ENCODE results near the gene DNAJC16. TPM values are rescaled to one million over a fixed set of nuclear protein-coding genes. Genes with fewer than 3 reads are reported as not detected.

Gene DNAJC16
- total RNA-seq, 2 experiments from 2014 or later = 9.1 to 16.8 TPM

GRCh38 chr1:15595809-15596617 is 69.4 kb downstream of the DNAJC16 start:
- no peak overlapping the region for H3K4me3 ChIP-seq (ENCODE audit: low read depth, low read length, poor library complexity, severe bottlenecking)
- no peak overlapping the region for H3K27ac ChIP-seq (ENCODE audit: low read depth, low read length, poor library complexity, severe bottlenecking)
- H2AFZ ChIP-seq (ENCODE audit: low read length) = no peak overlapping the region
- no peaks in the 10 kb centered on the region for H3K9me2 ChIP-seq (ENCODE audit: insufficient read depth, low read length)
- no peak for DNase-seq (ENCODE audit: low spot score)
- CTCF ChIA-PET (ENCODE audit: unreplicated experiment) = no interaction called here
- intact Hi-C loops (cut with micrococcal nuclease; ENCODE audit: unreplicated experiment) = loop anchor here (1.0 kb wide), 1 partner anchor 145 kb away; no protein-coding TSS in a partner anchor
- no peak for TF ChIP-seq CTCF (conservative IDR thresholded peaks at IDR 0.05; ENCODE audit: low read length)
- no peak for TF ChIP-seq EZH2phosphoT487 (IDR thresholded peaks at IDR 0.05; ENCODE audit: borderline replicate concordance, low read depth, low read length)
- no peaks in the 10 kb centered on the region for H3K36me3 ChIP-seq (ENCODE audit: insufficient read depth, low read length)
- BruUV-seq (replicated peaks) = no TSS peak
- no peak overlapping the region for H3K4me2 ChIP-seq (ENCODE audit: low read length)
- POLR2A ChIA-PET = interaction anchor here (0.6 to 0.7 kb wide), 4 partner anchors 22 to 219 kb away, joined by 3 to 4 read pairs (median 4); no protein-coding TSS in a partner anchor
- H4K20me1 ChIP-seq (ENCODE audit: insufficient read depth, low read length) = no peaks in the 10 kb centered on the region
- no peaks in the 10 kb centered on the region for H3K79me2 ChIP-seq (ENCODE audit: insufficient read depth, low read depth, low read length)
- no peaks in the 10 kb centered on the region for H3K9me3 ChIP-seq (ENCODE audit: low read length)
- H3K4me1 ChIP-seq (ENCODE audit: insufficient read depth, low read length, poor library complexity, severe bottlenecking) = no peaks in the 10 kb centered on the region

- TF ChIP-seq EZH2phosphoT487 (IDR thresholded peaks at IDR 0.05; ENCODE audit: borderline replicate concordance, low read depth, low read length) (no peak), CTCF (conservative IDR thresholded peaks at IDR 0.05; ENCODE audit: low read length) (no peak)
- H3K9me2 ChIP-seq (ENCODE audit: insufficient read depth, low read length) = no peaks in the 10 kb centered on the region
- no peak overlapping the region for H2AFZ ChIP-seq (ENCODE audit: low read length)
- no peak overlapping the region for H3K4me3 ChIP-seq (ENCODE audit: low read depth, low read length, poor library complexity, severe bottlenecking)
- CTCF ChIA-PET (ENCODE audit: unreplicated experiment) = interaction anchor here (0.6 kb wide), 1 partner anchor 26 kb away, joined by 3 read pairs; no protein-coding TSS in a partner anchor
- no peak for DNase-seq (ENCODE audit: low spot score)
- intact Hi-C loops (cut with micrococcal nuclease; ENCODE audit: unreplicated experiment) = no loop called here
- no peaks in the 10 kb centered on the region for H3K79me2 ChIP-seq (ENCODE audit: insufficient read depth, low read depth, low read length)
- H3K27ac ChIP-seq (ENCODE audit: low read depth, low read length, poor library complexity, severe bottlenecking) = no peak overlapping the region
- BruUV-seq (replicated peaks) = no TSS peak
- H3K9me3 ChIP-seq (ENCODE audit: low read length) = no peaks in the 10 kb centered on the region
- H3K4me2 ChIP-seq (ENCODE audit: low read length) = no peak overlapping the region
- H3K4me1 ChIP-seq (ENCODE audit: insufficient read depth, low read length, poor library complexity, severe bottlenecking) = peaks cover 5% of the 10 kb centered on the region
- H3K36me3 ChIP-seq (ENCODE audit: insufficient read depth, low read length) = no peaks in the 10 kb centered on the region
- H4K20me1 ChIP-seq (ENCODE audit: insufficient read depth, low read length) = no peaks in the 10 kb centered on the region
- POLR2A ChIA-PET = interaction anchor here (0.5 kb wide), 1 partner anchor 243 kb away, joined by 4 read pairs; no protein-coding TSS in a partner anchor
Observed at GRCh38 chr1:15598436-15598835, 71.8 kb downstream of the DNAJC16 start.

Measured in OCI-LY7 (cell line).